Measurements from ENCODE around the gene RASGRP2.

- TF ChIP-seq, protein P1, sequence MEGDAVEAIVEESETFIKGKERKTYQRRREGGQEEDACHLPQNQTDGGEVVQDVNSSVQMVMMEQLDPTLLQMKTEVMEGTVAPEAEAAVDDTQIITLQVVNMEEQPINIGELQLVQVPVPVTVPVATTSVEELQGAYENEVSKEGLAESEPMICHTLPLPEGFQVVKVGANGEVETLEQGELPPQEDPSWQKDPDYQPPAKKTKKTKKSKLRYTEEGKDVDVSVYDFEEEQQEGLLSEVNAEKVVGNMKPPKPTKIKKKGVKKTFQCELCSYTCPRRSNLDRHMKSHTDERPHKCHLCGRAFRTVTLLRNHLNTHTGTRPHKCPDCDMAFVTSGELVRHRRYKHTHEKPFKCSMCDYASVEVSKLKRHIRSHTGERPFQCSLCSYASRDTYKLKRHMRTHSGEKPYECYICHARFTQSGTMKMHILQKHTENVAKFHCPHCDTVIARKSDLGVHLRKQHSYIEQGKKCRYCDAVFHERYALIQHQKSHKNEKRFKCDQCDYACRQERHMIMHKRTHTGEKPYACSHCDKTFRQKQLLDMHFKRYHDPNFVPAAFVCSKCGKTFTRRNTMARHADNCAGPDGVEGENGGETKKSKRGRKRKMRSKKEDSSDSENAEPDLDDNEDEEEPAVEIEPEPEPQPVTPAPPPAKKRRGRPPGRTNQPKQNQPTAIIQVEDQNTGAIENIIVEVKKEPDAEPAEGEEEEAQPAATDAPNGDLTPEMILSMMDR (IDR thresholded peaks at IDR 0.05): no peak
- no peak for TF ChIP-seq POLR2A (IDR thresholded peaks at IDR 0.05)
These were observed 28.8 kb downstream of the RASGRP2 start for GRCh38 chr11:64715110-64715509.
